Erythroblast (primary cell): ENCODE results near the gene TEAD1.

Experiments
- GATA1 ChIP-seq: IDR thresholded peaks from 2 replicates; pipeline ENCODE4 v1.6.1; 2011; ENCODE audit warnings: low read depth, mild to moderate bottlenecking, control low read depth, low read length, moderate library complexity
- POLR2A ChIP-seq: IDR thresholded peaks from 2 replicates; pipeline ENCODE4 v1.6.1; 2011; ENCODE audit warnings: mild to moderate bottlenecking, low read length

GRCh38 chr11:12813371-12814225, 139.4 kb downstream of the TEAD1 start:
- TF ChIP-seq POLR2A: no peak
- TF ChIP-seq GATA1: no peak
